Measurements from ENCODE around the gene ADGRL3. TPM values are rescaled to one million over a fixed set of nuclear protein-coding genes. Genes with fewer than 3 reads are reported as not detected.

ADGRL3 gene
- total and polyA plus RNA-seq, 2 donors (not counting 1 experiment from before 2014, with no cell fraction given), result not detected

GRCh38 chr4:61772126-61772525 lies 572.0 kb downstream of the ADGRL3 start:
- H3K79me2 ChIP-seq (ENCODE audit: control insufficient read depth, insufficient read depth, low read length), result no peaks in the 10 kb centered on the region
- H3K4me1 ChIP-seq (ENCODE audit: control insufficient read depth in 2 of 2, insufficient read depth in 2 of 2, low read length in 2 of 2), result no peaks in the 10 kb centered on the region
- no CpG with 5 or more reads among the region's 1 CpG for WGBS (ENCODE audit: insufficient coverage)
- CTCF ChIA-PET, result no interaction called here
- ATAC-seq (ENCODE audit: low read depth) (no peak), DNase-seq (no peak)
- H3K36me3 ChIP-seq (replicated peaks in 1 of 2; ENCODE audit: control extremely low read depth in 1 of 2, control insufficient read depth in 1 of 2, extremely low read depth in 1 of 2, insufficient read depth in 2 of 2, low read length in 1 of 2), result no peaks in the 10 kb centered on the region
- TF ChIP-seq CTCF (IDR thresholded peaks at IDR 0.05), result no peak
- TF ChIP-seq EZH2 (IDR thresholded peaks at IDR 0.05; ENCODE audit: borderline replicate concordance, insufficient read depth, low read depth, low read length, poor library complexity, severe bottlenecking), result no peak
- no peak overlapping the region for H2AFZ ChIP-seq (ENCODE audit: insufficient read depth, low read depth, low read length, poor library complexity, severe bottlenecking)
- Mint-ChIP-seq H3K27me3 (no peaks in the 10 kb centered on the region), H3K4me1 (no peaks in the 10 kb centered on the region), H3K27ac (no peak overlapping the region), H3K9me3 (ENCODE audit: insufficient read depth) (peaks cover 2% of the 10 kb centered on the region), H3K4me3 (no peak overlapping the region)
- POLR2A ChIA-PET, result no interaction called here
- H3K27ac ChIP-seq (ENCODE audit: low read length in 2 of 2), result no peak overlapping the region
- no peak overlapping the region for H3K4me3 ChIP-seq (ENCODE audit: control extremely low read depth in 1 of 5, extremely low read depth in 1 of 5, insufficient read depth in 1 of 5, low read depth in 2 of 5, low read length in 4 of 5)
- no peaks in the 10 kb centered on the region for H4K20me1 ChIP-seq (ENCODE audit: control insufficient read depth, insufficient read depth, low read length, poor library complexity, severe bottlenecking)
- no peak overlapping the region for H3K9ac ChIP-seq (ENCODE audit: low read length)
- intact Hi-C loops (cut with micrococcal nuclease), result no loop called here
- no peaks in the 10 kb centered on the region for H3K27me3 ChIP-seq (replicated peaks in 1 of 4; ENCODE audit: control extremely low read depth in 1 of 4, control insufficient read depth in 3 of 4, insufficient read depth in 4 of 4, low read length in 3 of 4)
- H3K4me2 ChIP-seq (replicated peaks; ENCODE audit: low read depth, low read length, poor library complexity, severe bottlenecking), result no peak overlapping the region
- H3K9me3 ChIP-seq (ENCODE audit: control extremely low read depth in 1 of 3, control insufficient read depth in 2 of 3, insufficient read depth in 1 of 3, low read length in 2 of 3), result peaks cover 0 to 3% (median 0%) of the 10 kb centered on the region in 3 donors

GRCh38 chr4:61773655-61774245 lies 573.6 kb downstream of the ADGRL3 start:
- no peak for TF ChIP-seq EZH2 (IDR thresholded peaks at IDR 0.05; ENCODE audit: borderline replicate concordance, insufficient read depth, low read depth, low read length, poor library complexity, severe bottlenecking)
- no peak for TF ChIP-seq CTCF (IDR thresholded peaks at IDR 0.05)
- Mint-ChIP-seq H3K4me1 (no peaks in the 10 kb centered on the region), H3K9me3 (ENCODE audit: insufficient read depth) (peaks cover 2% of the 10 kb centered on the region), H3K4me3 (no peak overlapping the region), H3K27me3 (no peaks in the 10 kb centered on the region), H3K27ac (no peak overlapping the region)
- no peak overlapping the region for H3K9ac ChIP-seq (ENCODE audit: low read length)
- no peaks in the 10 kb centered on the region for H3K79me2 ChIP-seq (ENCODE audit: control insufficient read depth, insufficient read depth, low read length)
- H3K9me3 ChIP-seq (ENCODE audit: control extremely low read depth in 1 of 3, control insufficient read depth in 2 of 3, insufficient read depth in 1 of 3, low read length in 2 of 3), result peaks cover 0 to 3% (median 0%) of the 10 kb centered on the region in 3 donors
- no peak overlapping the region for H3K4me2 ChIP-seq (replicated peaks; ENCODE audit: low read depth, low read length, poor library complexity, severe bottlenecking)
- no peaks in the 10 kb centered on the region for H4K20me1 ChIP-seq (ENCODE audit: control insufficient read depth, insufficient read depth, low read length, poor library complexity, severe bottlenecking)
- DNase-seq (no peak), ATAC-seq (ENCODE audit: low read depth) (no peak)
- WGBS (ENCODE audit: insufficient coverage), result 100% methylated on average over 4 of the region's 7 CpGs
- ChIA-PET POLR2A (no interaction called here), CTCF (no interaction called here)
- no peak overlapping the region for H3K27ac ChIP-seq (ENCODE audit: low read length in 2 of 2)
- no peaks in the 10 kb centered on the region for H3K4me1 ChIP-seq (ENCODE audit: control insufficient read depth in 2 of 2, insufficient read depth in 2 of 2, low read length in 2 of 2)
- H3K36me3 ChIP-seq (replicated peaks in 1 of 2; ENCODE audit: control extremely low read depth in 1 of 2, control insufficient read depth in 1 of 2, extremely low read depth in 1 of 2, insufficient read depth in 2 of 2, low read length in 1 of 2), result no peaks in the 10 kb centered on the region
- H3K27me3 ChIP-seq (replicated peaks in 1 of 4; ENCODE audit: control extremely low read depth in 1 of 4, control insufficient read depth in 3 of 4, insufficient read depth in 4 of 4, low read length in 3 of 4), result no peaks in the 10 kb centered on the region
- intact Hi-C loops (cut with micrococcal nuclease), result no loop called here
- no peak overlapping the region for H3K4me3 ChIP-seq (ENCODE audit: control extremely low read depth in 1 of 5, extremely low read depth in 1 of 5, insufficient read depth in 1 of 5, low read depth in 2 of 5, low read length in 4 of 5)
- H2AFZ ChIP-seq (ENCODE audit: insufficient read depth, low read depth, low read length, poor library complexity, severe bottlenecking), result no peak overlapping the region

Measured in B cell (primary cell).